Activated T-cell treated with anti-CD3 and anti-CD28 coated beads, Interleukin-2, amount 50 U/mL, for 48 hours (primary cell): ENCODE measurements around the gene NBPF4.
"Not testable (repeated sequence)": the region's sequence is repeated elsewhere in the genome, so short reads cannot be mapped to it uniquely, and the experiment has no call there.

Experiments used
- DNase-seq, 2 experiments: peaks; one replicate each; pipeline ENCODE4 v3.0.0-alpha.2; 2020

The NBPF4 gene

DNA sequence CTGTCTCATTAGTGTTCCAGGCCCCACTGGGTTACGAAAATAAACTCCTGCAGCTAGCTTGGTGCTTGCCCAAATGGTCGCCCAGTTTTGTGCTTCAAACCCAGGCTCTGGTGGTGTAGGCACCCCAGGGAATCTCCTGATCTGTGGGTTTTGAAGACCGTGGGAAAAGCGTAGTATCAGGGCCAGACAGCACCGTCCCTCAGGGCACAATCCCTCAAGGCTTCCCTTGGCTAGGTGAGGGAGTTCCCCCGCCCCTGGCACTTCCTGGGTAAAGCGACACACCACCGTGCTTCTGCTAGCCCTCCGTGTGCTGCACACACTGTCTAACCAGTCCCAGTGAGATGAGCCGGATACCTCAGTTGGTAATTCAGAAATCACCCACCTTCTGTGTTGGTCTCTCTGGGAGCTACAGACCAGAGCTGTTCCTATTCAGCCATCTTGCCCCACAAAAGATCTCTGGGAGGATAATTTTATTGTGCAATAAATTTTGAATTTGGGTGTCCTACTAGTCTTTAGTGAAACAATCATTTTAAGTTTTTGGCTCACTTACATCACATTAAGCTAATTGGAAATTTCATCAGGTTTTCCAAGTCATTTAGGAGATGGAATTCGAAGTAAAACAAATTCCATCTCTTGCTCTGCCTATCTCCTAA, 34.3 kb downstream of the NBPF4 start:
- DNase-seq, result no peak

DNA sequence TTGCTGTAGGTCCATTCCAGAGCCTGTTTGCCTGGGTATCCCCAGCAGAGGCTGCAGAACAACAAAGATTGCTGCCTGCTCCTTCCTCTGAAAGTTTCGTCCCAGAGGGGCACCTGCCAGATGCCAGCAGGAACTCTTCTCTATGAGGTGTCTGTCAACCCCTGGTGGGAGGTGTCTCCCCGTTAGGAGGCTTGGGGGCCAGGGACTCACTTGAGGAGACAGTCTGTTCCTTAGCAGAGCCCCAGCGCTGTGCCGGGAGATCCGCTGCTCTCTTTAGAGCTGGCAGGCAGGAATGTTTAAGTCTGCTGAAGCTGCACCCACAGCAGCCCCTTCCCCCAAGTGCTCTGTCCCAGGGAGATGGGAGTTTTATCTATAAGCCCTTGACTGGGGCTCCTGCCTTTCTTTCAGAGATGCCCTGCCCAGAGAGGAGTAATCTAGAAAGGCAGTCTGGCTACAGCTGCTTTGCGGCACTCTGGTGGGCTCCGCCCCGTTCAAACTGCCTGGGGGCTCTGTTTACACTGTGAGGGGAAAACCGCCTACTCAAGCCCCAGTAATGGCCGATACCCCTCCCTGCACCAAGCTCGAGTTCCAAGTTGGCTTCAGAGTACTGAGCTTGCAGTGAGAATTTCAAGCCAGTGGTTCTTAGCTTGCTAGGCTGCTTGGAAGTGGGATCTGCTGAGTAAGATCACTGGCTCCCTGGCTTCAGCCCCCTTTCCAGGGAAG, 35.0 kb downstream of the NBPF4 start:
- DNase-seq, result no peak

DNA sequence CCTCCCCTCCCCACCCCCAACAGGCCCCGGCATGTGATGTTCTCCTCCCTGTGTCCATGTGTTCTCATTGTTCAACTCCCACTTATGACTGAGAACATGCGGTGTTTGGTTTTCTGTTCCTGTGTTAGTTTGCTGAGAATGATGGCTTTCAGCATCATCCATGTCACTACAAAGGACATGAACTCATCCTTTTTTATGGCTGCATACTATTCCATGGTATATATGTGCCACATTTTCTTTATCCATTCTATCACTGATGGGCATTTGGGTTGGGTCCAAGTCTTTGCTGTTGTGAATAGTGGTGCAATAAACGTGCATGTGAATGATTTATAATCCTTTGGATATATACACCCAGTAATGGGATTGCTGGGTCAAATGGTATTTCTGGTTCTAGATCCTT, 40.3 kb downstream of the NBPF4 start:
- DNase-seq, result not testable (repeated sequence)

GRCh38 chr1:108201687-108202086, 42.2 kb downstream of the NBPF4 start:
- no peak for DNase-seq

DNA sequence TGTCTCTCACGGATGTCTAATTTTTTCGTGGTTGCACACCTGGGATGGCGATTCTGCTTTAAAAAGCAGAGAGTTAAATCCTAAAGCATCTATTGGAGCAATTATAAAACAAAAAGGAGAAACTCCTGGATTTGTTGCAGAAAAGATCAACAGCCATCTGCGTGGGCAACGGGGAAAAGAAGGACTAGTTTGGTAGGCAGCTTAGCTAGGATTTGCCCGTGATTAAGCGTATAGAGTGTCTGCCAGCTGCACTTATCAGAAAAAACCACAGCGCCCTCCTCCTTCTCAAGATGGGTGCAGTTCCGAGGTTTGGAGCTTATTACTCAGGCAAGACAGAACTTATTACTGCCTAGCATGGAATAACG, 43.2 kb downstream of the NBPF4 start:
- DNase-seq, result peak; percentile 38 to 46

DNA sequence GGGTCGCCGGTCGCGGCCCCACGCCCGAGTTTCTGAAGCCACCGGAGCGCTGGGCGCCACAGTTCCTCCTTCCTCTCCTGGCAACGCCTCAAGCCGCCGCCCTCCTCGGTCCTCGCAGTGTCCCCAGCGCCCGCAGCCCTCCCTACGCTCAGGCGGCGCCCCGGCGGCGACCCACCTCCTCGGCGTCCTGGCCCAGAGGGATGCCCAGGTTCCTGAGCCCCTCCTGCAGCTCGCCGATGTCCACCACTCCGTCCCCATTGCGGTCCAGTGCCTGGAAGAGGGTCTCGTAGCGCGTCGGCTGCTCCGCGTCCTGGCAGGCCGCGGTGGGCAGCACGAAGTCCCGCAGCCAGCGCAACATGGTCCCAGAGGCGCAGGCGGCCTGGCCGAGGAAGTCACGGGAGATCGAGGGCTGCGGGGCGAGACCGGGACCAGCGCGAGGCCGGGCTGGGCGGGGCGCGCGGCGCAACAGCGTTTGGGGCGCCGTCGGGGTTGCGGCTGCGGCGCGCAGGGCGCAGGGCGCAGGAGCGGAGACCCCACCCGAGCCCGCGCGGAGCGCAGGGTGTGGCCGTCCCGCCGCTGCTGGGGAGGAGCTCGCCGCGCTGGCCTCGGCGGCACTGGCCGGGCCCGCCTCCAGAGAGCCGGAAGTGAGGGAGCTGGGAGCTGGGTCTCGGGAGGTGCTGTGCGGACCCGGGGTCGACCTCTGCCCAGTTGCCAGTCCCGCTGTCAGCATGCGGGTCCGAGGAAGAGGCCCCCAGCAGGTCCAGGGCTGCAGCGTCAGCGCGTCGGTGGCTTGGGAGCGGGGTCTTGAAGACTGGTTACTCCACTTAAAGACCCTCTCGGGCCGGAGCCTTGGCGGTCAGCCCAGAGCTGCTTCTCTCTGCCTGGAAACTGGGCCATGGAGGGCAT, 43.8 kb downstream of the NBPF4 start, which contains the start of gene SLC25A24:
Gene SLC25A24, minus strand, starts transcription at position 563 of the 906 bp plus-strand sequence. Its CDS starts 205 bp downstream, at position 358.
- peak; percentile 74 to 81 for DNase-seq

- no peak for DNase-seq
Measured at GRCh38 chr1:108199201-108199691, 44.6 kb downstream of the NBPF4 start.

DNA sequence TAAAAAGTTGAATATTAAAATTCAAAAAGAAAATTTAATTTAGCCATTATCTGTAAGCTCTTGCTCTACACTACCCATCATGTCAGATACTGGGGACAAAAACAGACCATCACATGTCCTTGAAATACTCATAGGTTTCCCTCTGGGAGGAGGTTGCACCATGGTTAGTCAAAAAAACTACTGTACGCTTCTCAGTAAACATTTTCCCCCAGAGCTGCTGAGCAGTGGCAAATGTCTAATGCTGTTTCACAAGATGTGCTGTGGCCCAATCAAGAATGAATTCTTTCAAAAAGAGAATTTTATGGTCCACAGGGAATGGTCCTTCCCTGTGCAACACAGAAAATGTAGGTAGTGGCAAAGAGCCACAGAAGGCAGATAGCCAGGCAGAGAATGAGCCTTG, 49.8 kb downstream of the NBPF4 start:
- DNase-seq, result no peak

GRCh38 chr1:108193333-108193732, 50.5 kb downstream of the NBPF4 start:
- no peak for DNase-seq

DNA sequence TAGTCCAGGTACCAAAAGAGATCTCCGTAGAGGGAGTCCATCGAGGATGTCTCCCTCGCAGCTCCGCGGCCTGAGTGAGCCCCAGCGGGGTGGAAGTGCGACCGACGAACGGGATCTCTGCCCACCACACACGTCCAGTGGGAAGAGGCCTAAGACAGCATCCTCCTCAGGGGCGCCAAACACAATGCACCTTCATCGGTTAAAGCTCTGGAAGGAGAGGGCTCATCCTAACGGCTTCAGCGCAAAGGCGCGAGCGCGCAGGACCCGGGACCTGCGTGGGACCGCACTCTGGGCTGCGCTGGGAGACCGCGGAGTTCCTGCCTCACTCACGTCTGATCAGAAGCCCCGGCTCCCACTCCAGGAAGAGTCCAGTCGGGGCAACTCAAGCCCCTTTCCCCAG, 51.3 kb downstream of the NBPF4 start:
- DNase-seq, result no peak

DNA sequence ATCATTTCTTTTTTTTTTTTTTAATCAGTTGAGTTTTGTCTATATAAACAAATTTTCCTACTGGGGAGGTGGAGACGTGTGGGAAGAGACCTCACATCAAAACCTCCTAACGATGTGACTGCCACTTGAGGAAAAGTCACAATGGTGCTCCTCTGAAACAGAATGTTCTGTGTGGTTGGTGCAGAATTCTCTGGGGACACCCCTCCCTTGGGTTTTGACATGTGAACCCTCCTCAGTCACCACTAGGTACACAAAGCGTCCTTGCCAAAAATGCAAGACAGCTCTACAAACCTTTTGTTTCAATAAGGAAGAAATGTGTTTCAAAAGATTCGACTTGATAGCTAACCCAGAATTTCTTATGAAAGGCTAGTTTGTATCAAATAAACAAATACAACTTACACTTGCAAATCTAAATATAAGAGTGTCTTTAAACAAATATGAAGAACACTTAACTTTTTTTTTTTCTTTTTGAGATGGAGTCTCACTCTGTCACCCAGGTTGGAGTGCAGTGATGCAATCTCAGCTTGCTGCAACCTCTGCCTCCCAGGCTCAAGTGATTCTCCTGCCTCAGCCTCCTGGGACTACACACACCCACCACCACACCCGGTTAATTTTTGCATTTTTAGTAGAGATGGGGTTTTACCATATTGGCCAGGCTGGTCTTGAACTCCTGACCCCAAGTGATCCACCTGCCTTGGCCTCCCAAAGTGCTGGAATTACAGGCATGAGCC, 53.0 kb downstream of the NBPF4 start:
- no peak for DNase-seq

- no peak for DNase-seq
Measured at GRCh38 chr1:108190001-108190634, 53.8 kb downstream of the NBPF4 start.

- no peak for DNase-seq
Measured at GRCh38 chr1:108188801-108189200, 55.1 kb downstream of the NBPF4 start.

- no peak for DNase-seq
Measured at GRCh38 chr1:108182959-108183700, 60.7 kb downstream of the NBPF4 start.

- DNase-seq, result no peak
Measured at GRCh38 chr1:108179018-108179417, 64.9 kb downstream of the NBPF4 start.
